ENCODE data around the gene YJEFN3. TPM values are rescaled to one million over a fixed set of nuclear protein-coding genes. Genes with fewer than 3 reads are reported as not detected.

YJEFN3 gene
- total RNA-seq, 2 donors from 2014 or later, result 2.6 to 11.2 TPM

DNA sequence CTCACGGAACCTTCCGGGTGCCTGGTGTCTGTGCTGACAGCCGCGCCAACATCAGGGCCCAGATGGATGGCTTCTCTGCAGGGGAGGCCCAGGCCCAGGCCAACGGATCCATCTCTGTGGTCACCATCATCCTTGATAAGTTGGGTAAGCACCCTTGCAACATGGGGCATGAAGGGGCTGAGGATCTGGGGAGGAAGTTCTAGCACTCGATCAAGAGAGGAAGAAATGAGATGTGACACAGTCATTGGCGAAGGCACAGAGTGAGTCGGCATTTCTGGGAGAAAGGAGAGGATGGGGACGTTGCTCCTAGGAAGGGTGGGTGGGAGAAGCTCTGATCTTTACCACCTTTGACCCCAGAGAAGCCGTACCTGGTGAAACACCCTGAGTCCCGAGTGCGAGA lies 13.8 kb downstream of the YJEFN3 start:
- Histone ChIP-seq H3K4me1 (peaks cover 25% of the 10 kb centered on the region), H3K36me3 (replicated peaks in 1 of 2; ENCODE audit: insufficient read depth in 1 of 2, low read depth in 2 of 2) (no peaks in the 10 kb centered on the region), H3K27ac (no peak overlapping the region), H3K4me3 (no peak overlapping the region), H3K27me3 (peaks cover 0 to 29% of the 10 kb centered on the region in 2 donors), H3K9me3 (no peaks in the 10 kb centered on the region)
- 55 to 59% methylated on average over 7 to 12 of the region's 12 CpGs for WGBS, 2 donors
- DNase-seq (no peak), ATAC-seq (no peak)
- TF ChIP-seq, protein P1, sequence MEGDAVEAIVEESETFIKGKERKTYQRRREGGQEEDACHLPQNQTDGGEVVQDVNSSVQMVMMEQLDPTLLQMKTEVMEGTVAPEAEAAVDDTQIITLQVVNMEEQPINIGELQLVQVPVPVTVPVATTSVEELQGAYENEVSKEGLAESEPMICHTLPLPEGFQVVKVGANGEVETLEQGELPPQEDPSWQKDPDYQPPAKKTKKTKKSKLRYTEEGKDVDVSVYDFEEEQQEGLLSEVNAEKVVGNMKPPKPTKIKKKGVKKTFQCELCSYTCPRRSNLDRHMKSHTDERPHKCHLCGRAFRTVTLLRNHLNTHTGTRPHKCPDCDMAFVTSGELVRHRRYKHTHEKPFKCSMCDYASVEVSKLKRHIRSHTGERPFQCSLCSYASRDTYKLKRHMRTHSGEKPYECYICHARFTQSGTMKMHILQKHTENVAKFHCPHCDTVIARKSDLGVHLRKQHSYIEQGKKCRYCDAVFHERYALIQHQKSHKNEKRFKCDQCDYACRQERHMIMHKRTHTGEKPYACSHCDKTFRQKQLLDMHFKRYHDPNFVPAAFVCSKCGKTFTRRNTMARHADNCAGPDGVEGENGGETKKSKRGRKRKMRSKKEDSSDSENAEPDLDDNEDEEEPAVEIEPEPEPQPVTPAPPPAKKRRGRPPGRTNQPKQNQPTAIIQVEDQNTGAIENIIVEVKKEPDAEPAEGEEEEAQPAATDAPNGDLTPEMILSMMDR (IDR thresholded peaks at IDR 0.05), result no peak
- no peak for TF ChIP-seq POLR2A (IDR thresholded peaks at IDR 0.05)
- intact Hi-C loops (cut with DNase I), result no loop called here

DNA sequence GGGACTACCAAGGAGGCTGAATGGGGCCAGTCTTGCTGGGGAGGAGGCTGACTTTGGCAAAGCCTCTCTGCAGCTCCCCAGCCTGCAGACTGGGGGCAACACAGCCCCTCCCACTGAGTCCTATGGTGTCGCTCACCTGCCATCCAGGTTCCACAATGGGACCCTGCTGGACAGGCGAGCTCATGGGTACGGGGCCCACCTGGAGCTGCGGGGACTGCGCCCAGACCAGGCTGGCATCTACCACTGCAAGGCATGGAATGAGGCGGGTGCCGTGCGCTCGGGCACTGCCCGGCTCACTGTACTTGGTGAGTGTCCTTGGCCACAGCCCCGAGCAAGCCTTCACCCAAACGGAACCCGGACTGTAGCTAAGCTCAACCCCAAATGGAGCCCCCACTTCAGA lies 14.4 kb downstream of the YJEFN3 start:
- DNase-seq (no peak), ATAC-seq (no peak)
- intact Hi-C loops (cut with DNase I), result no loop called here
- H3K36me3 ChIP-seq (replicated peaks in 1 of 2; ENCODE audit: insufficient read depth in 1 of 2, low read depth in 2 of 2), result no peaks in the 10 kb centered on the region
- no peak overlapping the region for H3K4me3 ChIP-seq
- 77 to 80% methylated on average over 2 to 13 of the region's 13 CpGs for WGBS, 2 donors
- peaks cover 19% of the 10 kb centered on the region for H3K4me1 ChIP-seq
- H3K27ac ChIP-seq, result no peak overlapping the region
- TF ChIP-seq, protein P1 (IDR thresholded peaks at IDR 0.05), result no peak
- no peak for TF ChIP-seq POLR2A (IDR thresholded peaks at IDR 0.05)
- H3K9me3 ChIP-seq, result no peaks in the 10 kb centered on the region
- peaks cover 0 to 23% of the 10 kb centered on the region in 2 donors for H3K27me3 ChIP-seq

DNA sequence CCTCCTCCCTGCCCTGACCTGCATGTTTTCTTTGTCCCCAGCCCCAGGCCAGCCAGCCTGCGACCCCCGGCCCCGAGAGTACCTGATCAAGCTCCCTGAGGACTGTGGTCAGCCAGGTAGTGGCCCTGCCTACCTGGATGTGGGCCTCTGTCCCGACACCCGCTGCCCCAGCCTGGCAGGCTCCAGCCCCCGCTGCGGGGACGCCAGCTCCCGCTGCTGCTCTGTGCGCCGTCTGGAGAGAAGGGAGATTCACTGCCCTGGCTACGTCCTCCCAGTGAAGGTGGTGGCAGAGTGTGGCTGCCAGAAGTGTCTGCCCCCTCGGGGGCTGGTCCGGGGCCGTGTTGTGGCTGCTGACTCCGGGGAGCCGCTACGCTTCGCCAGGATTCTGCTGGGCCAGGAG lies 14.9 kb downstream of the YJEFN3 start:
- Histone ChIP-seq H3K27ac (no peak overlapping the region), H3K27me3 (peaks cover 0 to 18% of the 10 kb centered on the region in 2 donors), H3K36me3 (replicated peaks in 1 of 2; ENCODE audit: insufficient read depth in 1 of 2, low read depth in 2 of 2) (no peaks in the 10 kb centered on the region), H3K9me3 (no peaks in the 10 kb centered on the region), H3K4me1 (peaks cover 14% of the 10 kb centered on the region), H3K4me3 (no peak overlapping the region)
- ATAC-seq (no peak), DNase-seq (no peak)
- intact Hi-C loops (cut with DNase I), result no loop called here
- WGBS, 2 donors, result 67 to 78% methylated on average over 2 to 11 of the region's 19 CpGs
- no peak for TF ChIP-seq POLR2A (IDR thresholded peaks at IDR 0.05)
- TF ChIP-seq, protein P1 (IDR thresholded peaks at IDR 0.05), result no peak

DNA sequence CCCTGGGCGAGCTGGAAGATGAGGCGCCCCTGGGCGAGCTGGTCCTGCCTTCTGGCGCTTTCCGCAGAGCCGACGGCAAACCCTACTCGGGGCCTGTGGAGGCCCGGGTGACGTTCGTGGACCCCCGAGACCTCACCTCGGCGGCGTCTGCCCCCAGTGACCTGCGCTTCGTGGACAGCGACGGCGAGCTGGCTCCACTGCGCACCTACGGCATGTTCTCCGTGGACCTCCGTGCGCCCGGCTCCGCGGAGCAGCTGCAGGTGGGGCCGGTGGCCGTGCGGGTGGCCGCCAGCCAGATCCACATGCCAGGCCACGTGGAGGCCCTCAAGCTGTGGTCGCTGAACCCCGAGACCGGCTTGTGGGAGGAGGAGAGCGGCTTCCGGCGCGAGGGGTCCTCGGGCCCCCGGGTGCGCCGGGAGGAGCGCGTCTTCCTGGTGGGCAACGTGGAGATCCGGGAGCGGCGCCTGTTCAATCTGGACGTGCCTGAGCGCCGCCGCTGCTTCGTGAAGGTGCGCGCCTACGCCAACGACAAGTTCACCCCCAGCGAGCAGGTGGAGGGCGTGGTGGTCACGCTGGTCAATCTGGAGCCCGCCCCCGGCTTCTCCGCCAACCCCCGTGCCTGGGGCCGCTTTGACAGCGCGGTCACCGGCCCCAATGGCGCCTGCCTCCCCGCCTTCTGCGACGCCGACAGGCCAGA lies 15.7 kb downstream of the YJEFN3 start:
- no peak overlapping the region for H3K27ac ChIP-seq
- intact Hi-C loops (cut with DNase I), result no loop called here
- H3K4me1 ChIP-seq, result peaks cover 13% of the 10 kb centered on the region
- H3K36me3 ChIP-seq (replicated peaks in 1 of 2; ENCODE audit: insufficient read depth in 1 of 2, low read depth in 2 of 2), result no peaks in the 10 kb centered on the region
- no peak for ATAC-seq
- DNase-seq, result no peak
- WGBS, 2 donors, result 86 to 87% methylated on average over 26 to 64 of the region's 75 CpGs
- peaks cover 0 to 13% of the 10 kb centered on the region in 2 donors for H3K27me3 ChIP-seq
- no peak overlapping the region for H3K4me3 ChIP-seq
- TF ChIP-seq POLR2A (IDR thresholded peaks at IDR 0.05), result no peak
- TF ChIP-seq, protein P1 (IDR thresholded peaks at IDR 0.05), result no peak
- no peaks in the 10 kb centered on the region for H3K9me3 ChIP-seq

All from body of pancreas (tissue), 4 donors.